ENCODE data around the gene ALDOA. TPM values are rescaled to one million over a fixed set of nuclear protein-coding genes. Genes with fewer than 3 reads are reported as not detected.

The ALDOA gene
- polyA plus RNA-seq, 3 donors, result 1,202 to 1,628 (median 1,429) TPM

DNA sequence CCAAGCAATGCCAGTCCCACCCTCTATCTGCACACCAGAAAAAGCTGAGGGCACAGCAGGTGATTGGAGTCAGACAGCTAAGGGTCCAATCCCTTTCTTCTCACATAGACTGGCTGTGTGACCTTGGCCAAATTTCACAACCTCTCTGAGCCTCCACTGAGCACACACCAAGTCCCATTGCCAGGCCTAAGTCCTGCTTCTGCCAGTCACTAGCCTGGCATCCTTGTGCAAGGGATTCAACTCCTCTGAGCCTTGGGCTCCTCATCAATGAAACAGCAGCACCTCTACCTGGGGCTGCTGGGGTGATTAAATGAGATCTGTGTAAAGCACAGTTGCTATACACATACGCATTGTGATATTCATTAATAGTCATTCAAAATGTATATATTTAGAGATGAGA, 19.0 kb upstream of the ALDOA start:
- no peaks in the 10 kb centered on the region for H3K27me3 ChIP-seq (ENCODE audit: control insufficient read depth in 2 of 2, insufficient read depth in 2 of 2, low read length in 2 of 2)
- no peak overlapping the region for H3K4me2 ChIP-seq (replicated peaks; ENCODE audit: extremely low read depth, low read length, poor library complexity, severe bottlenecking)
- H4K20me1 ChIP-seq (ENCODE audit: insufficient read depth, low read length), result no peaks in the 10 kb centered on the region
- no peaks in the 10 kb centered on the region for H3K9me3 ChIP-seq (replicated peaks in 1 of 2; ENCODE audit: control insufficient read depth in 1 of 2, insufficient read depth in 1 of 2, low read length in 2 of 2)
- Mint-ChIP-seq H3K27ac (no peak overlapping the region), H3K4me3 (no peak overlapping the region), H3K9me3 (peaks cover 0 to 3% (median 0%) of the 10 kb centered on the region in 7 donors), H3K27me3 (ENCODE audit: low read depth in 3 of 3) (peaks cover 0 to 4% (median 1%) of the 10 kb centered on the region in 3 donors), H3K36me3 (no peaks in the 10 kb centered on the region), H3K4me1 (peaks cover 2% of the 10 kb centered on the region)
- peaks cover 1% of the 10 kb centered on the region for H3K79me2 ChIP-seq (ENCODE audit: insufficient read depth, low read length)
- DNase-seq, result no peak
- intact Hi-C loops (cut with micrococcal nuclease), result no loop called here
- H3K4me3 ChIP-seq (replicated peaks in 1 of 3; ENCODE audit: low read depth in 2 of 3, low read length in 3 of 3), result no peak overlapping the region
- TF ChIP-seq CTCF (IDR thresholded peaks at IDR 0.05), result no peak
- H3K4me1 ChIP-seq (ENCODE audit: control insufficient read depth in 1 of 2, insufficient read depth in 2 of 2, low read length in 2 of 2), result no peaks in the 10 kb centered on the region
- no peak overlapping the region for H2AFZ ChIP-seq (ENCODE audit: insufficient read depth, low read depth, low read length, poor library complexity, severe bottlenecking)
- no peaks in the 10 kb centered on the region for H3K36me3 ChIP-seq (replicated peaks in 1 of 2; ENCODE audit: control insufficient read depth in 1 of 2, insufficient read depth in 2 of 2, low read length in 2 of 2)
- WGBS (ENCODE audit: insufficient coverage), result no CpG with 5 or more reads among the region's 1 CpG
- H3K9ac ChIP-seq (ENCODE audit: insufficient read depth, low read length, poor library complexity, severe bottlenecking), result no peak overlapping the region
- no peak overlapping the region for H3K27ac ChIP-seq (ENCODE audit: low read depth in 1 of 2, low read length in 2 of 2)

DNA sequence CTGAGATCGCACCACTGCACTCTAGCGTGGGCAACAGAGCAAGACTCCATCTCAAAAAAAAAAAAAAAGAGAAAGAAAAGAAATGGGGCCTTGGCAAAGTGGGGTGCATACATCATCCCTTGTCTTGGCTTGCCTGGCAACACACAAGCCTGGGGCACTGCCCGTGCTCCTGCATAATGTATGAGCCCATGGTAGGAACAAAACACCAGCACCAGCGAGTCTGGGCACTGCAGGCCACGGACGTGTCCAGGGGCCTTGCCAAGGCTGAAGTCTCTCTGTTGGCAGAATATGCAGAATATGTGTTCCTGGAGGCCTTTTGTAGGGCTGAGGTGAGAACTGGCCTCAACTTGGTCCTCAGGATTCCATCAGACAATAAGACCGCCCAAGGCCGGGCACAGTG, 15.7 kb upstream of the ALDOA start:
- Mint-ChIP-seq H3K36me3 (no peaks in the 10 kb centered on the region), H3K27ac (no peak overlapping the region), H3K4me1 (peaks cover 15% of the 10 kb centered on the region), H3K9me3 (peaks cover 0 to 3% (median 0%) of the 10 kb centered on the region in 7 donors), H3K27me3 (ENCODE audit: low read depth in 3 of 3) (peaks cover 0 to 1% (median 0%) of the 10 kb centered on the region in 3 donors), H3K4me3 (no peak overlapping the region)
- intact Hi-C loops (cut with micrococcal nuclease), result no loop called here
- no peak overlapping the region for H3K4me2 ChIP-seq (replicated peaks; ENCODE audit: extremely low read depth, low read length, poor library complexity, severe bottlenecking)
- H2AFZ ChIP-seq (ENCODE audit: insufficient read depth, low read depth, low read length, poor library complexity, severe bottlenecking), result no peak overlapping the region
- H3K9me3 ChIP-seq (replicated peaks in 1 of 2; ENCODE audit: control insufficient read depth in 1 of 2, insufficient read depth in 1 of 2, low read length in 2 of 2), result no peaks in the 10 kb centered on the region
- no peak overlapping the region for H3K27ac ChIP-seq (ENCODE audit: low read depth in 1 of 2, low read length in 2 of 2)
- H3K4me3 ChIP-seq (replicated peaks in 1 of 3; ENCODE audit: low read depth in 2 of 3, low read length in 3 of 3), result no peak overlapping the region
- H3K79me2 ChIP-seq (ENCODE audit: insufficient read depth, low read length), result peaks cover 2% of the 10 kb centered on the region
- peaks cover 11 to 18% of the 10 kb centered on the region in 2 donors for H3K4me1 ChIP-seq (ENCODE audit: control insufficient read depth in 1 of 2, insufficient read depth in 2 of 2, low read length in 2 of 2)
- H3K36me3 ChIP-seq (replicated peaks in 1 of 2; ENCODE audit: control insufficient read depth in 1 of 2, insufficient read depth in 2 of 2, low read length in 2 of 2), result no peaks in the 10 kb centered on the region
- H4K20me1 ChIP-seq (ENCODE audit: insufficient read depth, low read length), result no peaks in the 10 kb centered on the region
- H3K27me3 ChIP-seq (ENCODE audit: control insufficient read depth in 2 of 2, insufficient read depth in 2 of 2, low read length in 2 of 2), result no peaks in the 10 kb centered on the region
- no peak overlapping the region for H3K9ac ChIP-seq (ENCODE audit: insufficient read depth, low read length, poor library complexity, severe bottlenecking)
- DNase-seq, result no peak
- TF ChIP-seq CTCF (IDR thresholded peaks at IDR 0.05), result no peak
- WGBS (ENCODE audit: insufficient coverage), result 98% methylated on average over 6 of the region's 8 CpGs

Data from CD14-positive monocyte (primary cell).